H1 (cell line): ENCODE measurements around the gene NUP210. TPM values are rescaled to one million over a fixed set of nuclear protein-coding genes. Genes with fewer than 3 reads are reported as not detected.

Source experiments
- CTCF ChIA-PET: fragments of 300-600 bp; sonication (Branson Sonifier 250); formaldehyde crosslinking; loops from one replicate; lab custom pipeline; 2021; ENCODE audit not compliant: partially characterized antibody; lab: Charles Lee
- POLR2A ChIA-PET: fragments of 300-600 bp; sonication (Branson Sonifier 250); formaldehyde crosslinking; loops from one replicate; lab custom pipeline; 2021; ENCODE audit warnings: inconsistent platforms; ENCODE audit not compliant: partially characterized antibody; lab: Charles Lee
- DNase-seq, 2 experiments: peaks; one replicate each; pipeline versions ENCODE4 v3.0.0 to v3.0.0-alpha.2; 2010 to 2022; ENCODE audit warnings: low spot score in 2 of 2, low read depth in 1 of 2, mixed read lengths in 1 of 2
- FAIRE-seq: peaks from 2 replicates; lab custom pipeline; 2011; peaks lifted over from hg19 to GRCh38; lab: Jason Lieb, UNC
- H2AFZ ChIP-seq: 2 replicates; pipeline ENCODE4 v1.8.1; 2012; ENCODE audit warnings: low read length, inconsistent platforms
- H2AK5ac ChIP-seq: 2 replicates; pipeline ENCODE4 v1.6.1; 2013; ENCODE audit warnings: low read depth, low read length
- H2BK120ac ChIP-seq: replicated peaks from 2 replicates; pipeline ENCODE3; 2013; ENCODE audit warnings: low read depth, low read length, inconsistent platforms
- H2BK12ac ChIP-seq: 2 replicates; pipeline ENCODE4 v1.6.1; 2013; ENCODE audit warnings: low read depth, low read length
- H2BK15ac ChIP-seq: 2 replicates; pipeline ENCODE4 v1.6.1; 2013; ENCODE audit warnings: low read length
- H2BK20ac ChIP-seq: 2 replicates; pipeline ENCODE4 v1.6.1; 2013; ENCODE audit warnings: low read length
- H2BK5ac ChIP-seq: 2 replicates; pipeline ENCODE4 v1.6.1; 2013; ENCODE audit warnings: low read depth, low read length
- H3K14ac ChIP-seq: 2 replicates; pipeline ENCODE4 v1.6.1; 2013; ENCODE audit warnings: inconsistent platforms; ENCODE audit not compliant: insufficient read length
- H3K18ac ChIP-seq: 2 replicates; pipeline ENCODE4 v1.6.1; 2013; ENCODE audit warnings: low read length; ENCODE audit errors: extremely low read depth
- H3K23ac ChIP-seq: 2 replicates; pipeline ENCODE4 v1.6.1; 2013; ENCODE audit warnings: inconsistent platforms; ENCODE audit not compliant: insufficient read length
- H3K23me2 ChIP-seq: 2 replicates; pipeline ENCODE4 v1.6.1; 2013; ENCODE audit warnings: low read depth, low read length
- H3K27ac ChIP-seq: 2 replicates; pipeline ENCODE4 v1.6.1; 2011; ENCODE audit warnings: low read depth, low read length, inconsistent platforms
- H3K27me3 ChIP-seq, 4 experiments: replicated peaks in 1 of 4; 1 replicate in 1 of 4; 2 replicates in 3 of 4; pipeline versions ENCODE4 v1.6.1 to v1.8.1; 2011 to 2013; ENCODE audit warnings: low read length in 3 of 4, mild to moderate bottlenecking in 3 of 4, inconsistent platforms in 2 of 4, mixed read lengths in 2 of 4, moderate library complexity in 1 of 4; ENCODE audit not compliant: control insufficient read depth in 3 of 4, insufficient read depth in 3 of 4; ENCODE audit errors: extremely low read depth in 1 of 4
- H3K36me3 ChIP-seq, 4 experiments: 2 replicates each; pipeline versions ENCODE4 v1.6.1 to v1.8.1; 2011 to 2013; ENCODE audit warnings: mild to moderate bottlenecking in 4 of 4, low read length in 3 of 4, moderate library complexity in 2 of 4, control low read depth in 1 of 4, inconsistent platforms in 1 of 4; ENCODE audit not compliant: insufficient read depth in 4 of 4, control insufficient read depth in 2 of 4
- H3K4ac ChIP-seq: replicated peaks from 2 replicates; pipeline ENCODE3; 2013; ENCODE audit warnings: low read length, low read depth, mixed read lengths, inconsistent platforms; ENCODE audit not compliant: insufficient read length
- H3K4me1 ChIP-seq, 4 experiments: replicated peaks in 1 of 4; 1 replicate in 1 of 4; 2 replicates in 3 of 4; pipeline versions ENCODE4 v1.6.1 to v1.8.1; 2011 to 2013; ENCODE audit warnings: low read length in 3 of 4, inconsistent platforms in 2 of 4, mixed read lengths in 1 of 4; ENCODE audit not compliant: insufficient read depth in 4 of 4, control insufficient read depth in 3 of 4
- H3K4me2 ChIP-seq, 2 experiments: 2 replicates each; pipeline versions ENCODE4 v1.6.1 to v1.8.1; 2011 to 2013; ENCODE audit warnings: low read depth in 2 of 2, low read length in 2 of 2, control low read depth in 1 of 2, inconsistent platforms in 1 of 2, mild to moderate bottlenecking in 1 of 2; ENCODE audit not compliant: insufficient read depth in 1 of 2
- H3K4me3 ChIP-seq, 4 experiments: fragments of 200-600, 300-600 bp in 1 of 4; sonication (generic), shearing (Covaris generic), sonication (Bioruptor Twin) in 1 of 4; 2 replicates each; pipeline versions ENCODE4 v1.5.1 to v1.8.1; 2011 to 2016; ENCODE audit warnings: low read length in 4 of 4, low read depth in 3 of 4, control low read depth in 2 of 4, inconsistent platforms in 2 of 4, mild to moderate bottlenecking in 2 of 4, mixed read lengths in 1 of 4, moderate library complexity in 1 of 4; ENCODE audit not compliant: insufficient read depth in 2 of 4; ENCODE audit errors: extremely low read depth in 1 of 4
- H3K56ac ChIP-seq: replicated peaks from 2 replicates; pipeline ENCODE3; 2013; ENCODE audit warnings: low read depth, mild to moderate bottlenecking, mixed read lengths, low read length, inconsistent platforms; ENCODE audit not compliant: insufficient read length
- H3K79me1 ChIP-seq: 2 replicates; pipeline ENCODE4 v1.6.1; 2013; ENCODE audit warnings: low read depth, low read length, control low read depth
- H3K79me2 ChIP-seq, 2 experiments: 2 replicates each; pipeline versions ENCODE4 v1.6.1 to v1.8.1; 2012 to 2013; ENCODE audit warnings: low read length in 2 of 2, mild to moderate bottlenecking in 2 of 2, inconsistent platforms in 1 of 2; ENCODE audit not compliant: insufficient read depth in 2 of 2, control insufficient read depth in 1 of 2
- H3K9ac ChIP-seq, 4 experiments: replicated peaks in 1 of 4; 1 replicate in 1 of 4; 2 replicates in 3 of 4; pipeline versions ENCODE4 v1.6.1 to v1.8.1; 2011 to 2013; ENCODE audit warnings: low read depth in 3 of 4, low read length in 3 of 4, control low read depth in 2 of 4, mild to moderate bottlenecking in 2 of 4, moderate library complexity in 2 of 4, inconsistent platforms in 1 of 4; ENCODE audit errors: extremely low read depth in 1 of 4
- H3K9me3 ChIP-seq, 2 experiments: 2 replicates each; pipeline versions ENCODE4 v1.6.1 to v1.8.1; 2012 to 2013; ENCODE audit warnings: mild to moderate bottlenecking in 2 of 2, moderate library complexity in 2 of 2, control low read depth in 1 of 2, inconsistent platforms in 1 of 2, low read depth in 1 of 2, low read length in 1 of 2, mixed read lengths in 1 of 2; ENCODE audit not compliant: insufficient read depth in 2 of 2
- H4K20me1 ChIP-seq, 2 experiments: replicated peaks in 1 of 2; 2 replicates each; pipeline versions ENCODE3 to v1.8.1; 2011 to 2013; ENCODE audit warnings: inconsistent platforms in 2 of 2, low read length in 2 of 2, mild to moderate bottlenecking in 1 of 2; ENCODE audit not compliant: insufficient read depth in 2 of 2, control insufficient read depth in 1 of 2
- H4K5ac ChIP-seq: 2 replicates; pipeline ENCODE4 v1.6.1; 2013; ENCODE audit warnings: low read length, low read depth, mixed read lengths, inconsistent platforms; ENCODE audit not compliant: insufficient read length
- H4K8ac ChIP-seq: 2 replicates; pipeline ENCODE4 v1.8.0; 2013; ENCODE audit warnings: mild to moderate bottlenecking, moderate library complexity, low read length, inconsistent platforms; ENCODE audit not compliant: insufficient read depth; ENCODE audit errors: extremely low read depth
- H4K91ac ChIP-seq: replicated peaks from 2 replicates; pipeline ENCODE3; 2013; ENCODE audit warnings: low read length, mixed read lengths, inconsistent platforms; ENCODE audit not compliant: insufficient read length
- EGR1 ChIP-seq: IDR thresholded peaks from 2 replicates; pipeline ENCODE4 v1.6.1; 2011; ENCODE audit warnings: low read depth, low read length, borderline replicate concordance
- EP300 ChIP-seq, 2 experiments: IDR thresholded peaks; 1 replicate in 1 of 2; 2 replicates in 1 of 2; pipeline ENCODE4 v1.6.1; 2011 to 2012; ENCODE audit warnings: low read depth in 2 of 2, low read length in 2 of 2, mild to moderate bottlenecking in 2 of 2, borderline replicate concordance in 1 of 2, inconsistent platforms in 1 of 2, moderate library complexity in 1 of 2
- JUND ChIP-seq: IDR thresholded peaks from 2 replicates; pipeline ENCODE4 v1.6.1; 2011; ENCODE audit warnings: mild to moderate bottlenecking, improper control_type of control experiment, low read length
- POLR2AphosphoS5 ChIP-seq: IDR thresholded peaks from 2 replicates; pipeline ENCODE4 v1.6.1; 2011; ENCODE audit warnings: low read depth, low read length
- RBBP5 ChIP-seq: IDR thresholded peaks from 2 replicates; pipeline ENCODE4 v1.7.1; 2012; ENCODE audit warnings: low read depth, mild to moderate bottlenecking, inconsistent platforms, low read length, moderate library complexity, borderline replicate concordance
- SIRT6 ChIP-seq: IDR thresholded peaks from one replicate; pipeline ENCODE4 v1.7.1; 2012; ENCODE audit warnings: low read length, inconsistent platforms
- SP1 ChIP-seq: IDR thresholded peaks from 2 replicates; pipeline ENCODE4 v1.6.1; 2011; ENCODE audit warnings: low read depth, low read length
- SP2 ChIP-seq: IDR thresholded peaks from 2 replicates; pipeline ENCODE4 v1.6.1; 2012; ENCODE audit warnings: mild to moderate bottlenecking, low read length, inconsistent platforms
- SP4 ChIP-seq: IDR thresholded peaks from 2 replicates; pipeline ENCODE4 v1.6.1; 2012; ENCODE audit warnings: low read length, inconsistent platforms
- TBP ChIP-seq: IDR thresholded peaks from 2 replicates; pipeline ENCODE4 v1.6.1; 2011; ENCODE audit warnings: low read depth, low read length, improper control_type of control experiment
- TEAD4 ChIP-seq: IDR thresholded peaks from 2 replicates; pipeline ENCODE4 v1.6.1; 2012; ENCODE audit warnings: low read depth, low read length, inconsistent platforms, mixed read lengths
- ZNF274 ChIP-seq: IDR thresholded peaks from 2 replicates; pipeline ENCODE4 v1.7.0; 2012; ENCODE audit warnings: low read length, borderline replicate concordance; ENCODE audit errors: extremely low read depth
- WGBS, 2 experiments: shearing (Covaris generic) in 1 of 2; methylation state at CpG; one replicate each; pipeline versions ENCODE4 v1.1.6 to v1.1.7; 2013 to 2015; ENCODE audit warnings: low lambda C conversion rate in 2 of 2, mixed read lengths in 2 of 2, inconsistent platforms in 1 of 2, low coverage in 1 of 2, missing lambda C conversion rate in 1 of 2; ENCODE audit not compliant: insufficient replicate concordance in 2 of 2, insufficient coverage in 1 of 2, insufficient read length in 1 of 2; ENCODE audit errors: extremely low coverage in 1 of 2, missing lambda C conversion rate in 1 of 2; 5-methylcytosine and 5-hydroxymethylcytosine counted together
- polyA plus RNA-seq, 7 experiments: library from polyadenylated mRNA; depleted of rRNA in 3 of 7; stranded (reverse) in 5 of 7; unstranded in 2 of 7; fragments of >200 nt in 5 of 7; fragments of 200-250 nt in 2 of 7; gene quantifications; 1 replicate in 5 of 7; 2 replicates in 1 of 7; 4 replicates in 1 of 7; pipeline versions ENCODE4 v1.2.1 to v1.2.3, GENCODE V29; 2011 to 2013; ENCODE audit warnings: missing spikeins in 2 of 7, mixed read lengths in 2 of 7
- total RNA-seq: library from RNA; stranded (reverse); fragmentation: NEBNext Ultra II Directional; extraction: Animal tissue kit (Norgen Biotek cat#: 25700); gene quantifications from 2 replicates; pipeline ENCODE4 v1.2.1, GENCODE V29; 2021
- TF ChIP-seq, protein P1 (sequence below), 3 experiments: IDR thresholded peaks; 1 replicate in 2 of 3; 2 replicates in 1 of 3; pipeline versions ENCODE4 v1.5.1 to v1.6.1; 2011; ENCODE audit warnings: low read length in 3 of 3, mild to moderate bottlenecking in 3 of 3, inconsistent platforms in 2 of 3, low read depth in 1 of 3, moderate library complexity in 1 of 3; ENCODE audit not compliant: insufficient read depth in 1 of 3; ENCODE audit errors: control extremely low read depth in 1 of 3

Gene NUP210
- total and polyA plus RNA-seq, 2 of the 8 experiments (the other 6 are each of a cell fraction or from before 2014, with no cell fraction given): 51.0 to 53.7 TPM

DNA sequence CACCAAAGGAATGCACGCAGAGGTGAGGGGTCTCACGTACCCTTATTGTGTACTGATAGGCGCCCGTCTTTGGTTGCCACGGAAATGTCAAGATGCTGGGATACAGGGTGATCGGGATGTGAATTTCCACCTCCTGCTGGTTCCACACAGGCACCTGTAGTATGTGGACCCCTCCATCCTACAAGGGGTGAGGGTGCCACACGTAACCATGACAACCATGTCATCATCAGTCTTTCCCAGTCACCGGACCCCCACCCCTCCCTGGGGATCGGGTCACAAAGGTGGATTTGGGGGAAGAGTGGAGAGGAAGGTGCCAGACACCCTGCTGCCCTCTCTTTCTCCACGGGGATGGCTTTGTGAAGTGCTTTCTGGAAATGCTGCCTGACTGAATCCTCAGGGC, 44.7 kb downstream of the NUP210 start:
- H3K14ac ChIP-seq: no peak overlapping the region
- no peak overlapping the region for H2BK12ac ChIP-seq
- ChIA-PET POLR2A (no interaction called here), CTCF (interaction anchor here (1.0 kb wide), 1 partner anchor 16 kb away, joined by 3 read pairs; no protein-coding TSS in a partner anchor)
- H3K18ac ChIP-seq: no peak overlapping the region
- H2BK5ac ChIP-seq: no peak overlapping the region
- no peak overlapping the region for H3K23ac ChIP-seq
- no peak overlapping the region for H3K9ac ChIP-seq
- H4K5ac ChIP-seq: no peak overlapping the region
- no peak overlapping the region for H2BK120ac ChIP-seq
- H3K4ac ChIP-seq: no peak overlapping the region
- H3K4me2 ChIP-seq: no peak overlapping the region
- H3K4me1 ChIP-seq: no peaks in the 10 kb centered on the region
- no peak overlapping the region for H4K8ac ChIP-seq
- H3K9me3 ChIP-seq: no peaks in the 10 kb centered on the region
- 95% methylated on average over 9 of the region's 10 CpGs; no CpG with 5 or more reads in 1 of the 2 experiments for WGBS, 2 experiments
- no peak for FAIRE-seq
- H3K79me2 ChIP-seq: no peaks in the 10 kb centered on the region
- H3K27ac ChIP-seq: no peak overlapping the region
- H3K79me1 ChIP-seq: no peaks in the 10 kb centered on the region; the same call in 1 of the 2 replicates
- H2BK15ac ChIP-seq: no peak overlapping the region
- H2BK20ac ChIP-seq: no peak overlapping the region
- H2AFZ ChIP-seq: no peak overlapping the region
- H3K36me3 ChIP-seq: peaks cover 3 to 56% (median 13%) of the 10 kb centered on the region in 4 experiments; a peak in 7 of 8 replicates
- no peaks in the 10 kb centered on the region for H3K27me3 ChIP-seq
- no peak overlapping the region for H3K4me3 ChIP-seq
- H3K23me2 ChIP-seq: peaks cover 5% of the 10 kb centered on the region
- peaks cover 2 to 9% of the 10 kb centered on the region in 2 experiments for H4K20me1 ChIP-seq
- no peak overlapping the region for H4K91ac ChIP-seq
- no peak for DNase-seq
- no peak overlapping the region for H3K56ac ChIP-seq
- no peak overlapping the region for H2AK5ac ChIP-seq
- TF ChIP-seq SIRT6: no peak
- no peak for TF ChIP-seq ZNF274
- no peak for TF ChIP-seq TEAD4
- no peak for TF ChIP-seq SP4
- no peak for TF ChIP-seq EP300 (IDR thresholded peaks at IDR 0.05; ENCODE audit: borderline replicate concordance in 1 of 2, low read depth in 2 of 2, low read length in 2 of 2)
- no peak for TF ChIP-seq SP1
- TF ChIP-seq SP2: no peak
- no peak for TF ChIP-seq RBBP5
- TF ChIP-seq JUND: no peak
- no peak for TF ChIP-seq EGR1
- TF ChIP-seq, protein P1, sequence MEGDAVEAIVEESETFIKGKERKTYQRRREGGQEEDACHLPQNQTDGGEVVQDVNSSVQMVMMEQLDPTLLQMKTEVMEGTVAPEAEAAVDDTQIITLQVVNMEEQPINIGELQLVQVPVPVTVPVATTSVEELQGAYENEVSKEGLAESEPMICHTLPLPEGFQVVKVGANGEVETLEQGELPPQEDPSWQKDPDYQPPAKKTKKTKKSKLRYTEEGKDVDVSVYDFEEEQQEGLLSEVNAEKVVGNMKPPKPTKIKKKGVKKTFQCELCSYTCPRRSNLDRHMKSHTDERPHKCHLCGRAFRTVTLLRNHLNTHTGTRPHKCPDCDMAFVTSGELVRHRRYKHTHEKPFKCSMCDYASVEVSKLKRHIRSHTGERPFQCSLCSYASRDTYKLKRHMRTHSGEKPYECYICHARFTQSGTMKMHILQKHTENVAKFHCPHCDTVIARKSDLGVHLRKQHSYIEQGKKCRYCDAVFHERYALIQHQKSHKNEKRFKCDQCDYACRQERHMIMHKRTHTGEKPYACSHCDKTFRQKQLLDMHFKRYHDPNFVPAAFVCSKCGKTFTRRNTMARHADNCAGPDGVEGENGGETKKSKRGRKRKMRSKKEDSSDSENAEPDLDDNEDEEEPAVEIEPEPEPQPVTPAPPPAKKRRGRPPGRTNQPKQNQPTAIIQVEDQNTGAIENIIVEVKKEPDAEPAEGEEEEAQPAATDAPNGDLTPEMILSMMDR (IDR thresholded peaks at IDR 0.05; ENCODE audit: control extremely low read depth in 1 of 3, insufficient read depth in 1 of 3, low read depth in 1 of 3, low read length in 3 of 3): no peak
- TF ChIP-seq TBP: no peak
- TF ChIP-seq POLR2AphosphoS5: no peak
